Mesenteric fat pad (tissue), 1 donor: Measurements from ENCODE around the gene CEBPZ. TPM values are rescaled to one million over a fixed set of nuclear protein-coding genes. Genes with fewer than 3 reads are reported as not detected.
"Not testable (repeated sequence)": the region's sequence is repeated elsewhere in the genome, so short reads cannot be mapped to it uniquely, and the experiment has no call there.

Experiments used
- DNase-seq: peaks from one replicate; pipeline ENCODE4 v3.0.0-alpha.2; 2020; ENCODE audit warnings: low spot score
- total RNA-seq: library from RNA; stranded (reverse); fragmentation: NEBNext Ultra II Directional; extraction: Animal tissue kit (Norgen Biotek cat#: 25700); gene quantifications from one replicate; pipeline ENCODE4 v1.2.1, GENCODE V29; 2021
- donor health status: DM: yes; HTN: yes; CAD: no.

Gene CEBPZ
- total RNA-seq, 1 donor from 2014 or later: 45.6 TPM

DNA sequence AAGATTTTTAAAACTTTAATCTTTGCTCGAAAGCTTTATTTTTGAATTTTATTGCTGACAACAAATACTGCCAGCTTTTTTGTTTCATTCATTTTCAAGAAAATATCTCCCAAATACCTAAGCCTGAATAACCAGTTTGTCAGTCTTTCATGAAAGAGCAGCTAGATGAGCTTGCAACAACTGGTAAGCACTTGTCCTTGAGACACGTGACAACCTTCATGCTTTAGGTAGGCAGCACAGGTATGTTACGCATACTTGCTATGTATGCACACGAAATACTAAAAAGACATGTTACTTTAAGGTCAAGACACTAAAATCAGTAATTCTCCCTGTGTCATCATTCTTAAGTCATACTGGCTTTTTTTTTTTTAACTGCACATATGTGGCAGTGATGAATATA, 12.3 kb downstream of the CEBPZ start:
- no peak for DNase-seq

- no peak for DNase-seq
These were observed 16.1 kb downstream of the CEBPZ start for GRCh38 chr2:37215250-37215649.

GRCh38 chr2:37211939-37212338, 19.5 kb downstream of the CEBPZ start:
- DNase-seq: no peak

GRCh38 chr2:37211212-37211611, 20.2 kb downstream of the CEBPZ start:
- no peak for DNase-seq

- DNase-seq: not testable (repeated sequence)
These were observed 24.6 kb downstream of the CEBPZ start for GRCh38 chr2:37206760-37207159.

GRCh38 chr2:37205689-37206341, 25.6 kb downstream of the CEBPZ start:
- no peak for DNase-seq

- DNase-seq: not testable (repeated sequence)
These were observed 26.2 kb downstream of the CEBPZ start for GRCh38 chr2:37205071-37205661.

GRCh38 chr2:37203708-37204107, 27.7 kb downstream of the CEBPZ start:
- DNase-seq: no peak

- DNase-seq: no peak
These were observed 29.6 kb downstream of the CEBPZ start for GRCh38 chr2:37201766-37202165.

GRCh38 chr2:37201208-37201607, 30.2 kb downstream of the CEBPZ start:
- no peak for DNase-seq

DNA sequence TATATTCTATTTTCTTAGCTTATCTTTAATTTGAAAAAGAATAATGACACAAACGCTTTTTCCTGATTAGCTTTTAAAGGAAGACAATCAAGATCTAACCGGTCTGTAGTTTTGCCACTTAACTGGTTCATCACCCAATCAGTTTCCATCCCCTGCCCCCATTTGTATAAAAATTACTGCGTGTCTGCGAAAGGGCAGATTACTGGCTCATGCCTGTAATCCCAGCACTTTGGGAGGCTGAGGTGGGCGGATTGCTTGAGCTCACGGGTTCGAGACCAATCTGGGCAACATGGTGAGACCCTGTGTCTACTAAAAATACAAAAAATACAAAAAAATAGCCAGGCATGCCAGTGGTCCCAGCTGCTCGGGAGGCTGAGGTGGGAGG, 32.7 kb downstream of the CEBPZ start:
- no peak for DNase-seq

DNA sequence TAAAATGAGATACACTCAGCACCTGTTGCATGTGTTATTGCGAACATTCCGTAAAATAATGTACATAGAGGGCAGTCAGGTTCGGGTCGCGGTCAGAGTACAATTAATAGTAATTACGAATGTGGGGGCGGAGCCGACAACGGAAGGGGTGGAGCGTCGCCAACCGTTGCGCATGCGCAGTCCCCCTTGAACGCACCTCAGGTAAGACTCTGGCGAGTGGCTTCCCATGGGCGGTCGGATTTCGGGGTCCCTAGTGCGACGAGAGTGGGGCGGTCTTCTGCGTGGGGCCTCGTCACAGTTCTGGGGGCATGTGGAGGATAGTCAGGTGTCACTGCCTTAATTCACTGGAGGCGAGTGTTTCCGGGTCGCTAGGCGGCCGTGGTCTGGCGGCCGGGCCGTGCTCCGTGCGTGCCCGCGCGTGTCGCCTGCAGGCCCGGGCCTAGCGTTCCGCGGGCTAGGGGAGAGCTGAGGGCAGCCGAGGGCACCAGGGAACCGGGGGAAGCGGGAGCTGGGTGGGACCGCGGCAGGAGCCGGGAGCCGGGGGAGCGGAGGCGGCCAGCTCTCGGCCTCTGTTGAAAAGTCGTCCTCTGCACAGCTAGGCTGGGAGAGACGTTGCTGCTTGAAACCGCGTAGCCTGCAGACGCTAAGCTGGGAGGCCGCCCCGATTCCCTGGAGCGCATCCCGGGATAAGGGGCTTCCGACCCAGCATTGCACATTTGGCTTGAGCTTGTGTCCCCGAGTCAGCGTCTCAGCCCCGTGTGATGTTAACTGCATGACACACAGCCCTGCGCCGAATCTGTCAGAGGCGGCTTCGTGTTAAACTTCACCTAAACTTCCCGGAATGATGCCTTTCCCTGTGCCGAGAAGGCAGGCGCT, 34.8 kb downstream of the CEBPZ start, which contains the start of gene CEBPZOS:
Gene CEBPZOS, plus strand, starts transcription at position 177 of the 876 bp plus-strand sequence. CDS start 3,209 bp downstream, outside the sequence.
- DNase-seq: peak; percentile 95

DNA sequence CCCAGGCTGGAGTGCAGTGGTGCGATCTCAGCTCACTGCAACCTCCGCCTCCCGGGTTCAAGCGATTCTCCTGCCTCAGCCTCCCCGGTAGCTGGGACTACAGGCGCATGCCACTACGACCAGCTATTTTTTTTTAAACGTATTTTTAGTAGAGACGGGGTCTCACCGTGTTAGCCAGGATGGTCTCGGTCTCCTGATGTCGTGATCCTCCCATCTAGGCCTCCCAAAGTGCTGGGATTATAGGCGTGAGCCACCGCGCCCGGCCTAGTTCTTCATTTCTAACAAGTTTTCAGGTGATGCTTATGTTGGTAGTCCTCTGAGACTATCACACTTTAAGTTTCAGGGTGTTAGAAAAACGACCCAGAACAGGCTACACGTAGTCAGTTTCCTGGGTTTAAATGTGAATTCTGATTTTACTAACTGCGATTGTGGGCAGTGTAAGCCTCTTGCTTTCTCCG, 35.5 kb downstream of the CEBPZ start:
- not testable (repeated sequence) for DNase-seq

- no peak for DNase-seq
These were observed 38.8 kb downstream of the CEBPZ start for GRCh38 chr2:37192551-37192950.

DNA sequence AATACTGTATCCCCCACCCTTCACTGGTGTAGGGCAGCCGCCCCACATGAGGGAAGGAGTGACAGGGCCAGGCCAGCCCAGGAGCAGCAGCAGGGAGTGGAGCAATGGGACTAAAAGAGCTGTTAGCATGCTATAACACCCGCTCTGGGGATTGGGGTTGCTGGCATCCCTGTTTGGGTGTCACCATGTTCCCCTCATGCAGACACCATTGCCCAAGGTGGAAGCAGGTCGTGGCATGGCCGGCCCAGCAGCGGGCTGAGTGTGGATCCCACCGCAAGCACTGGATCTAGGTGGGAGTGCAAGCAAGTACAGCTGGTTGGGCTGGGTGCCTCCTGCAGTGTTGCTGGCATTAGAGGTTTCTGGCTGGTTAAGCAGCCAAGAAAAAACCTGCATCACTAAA, 39.6 kb downstream of the CEBPZ start:
- no peak for DNase-seq

GRCh38 chr2:37191253-37191652, 40.1 kb downstream of the CEBPZ start:
- no peak for DNase-seq

DNA sequence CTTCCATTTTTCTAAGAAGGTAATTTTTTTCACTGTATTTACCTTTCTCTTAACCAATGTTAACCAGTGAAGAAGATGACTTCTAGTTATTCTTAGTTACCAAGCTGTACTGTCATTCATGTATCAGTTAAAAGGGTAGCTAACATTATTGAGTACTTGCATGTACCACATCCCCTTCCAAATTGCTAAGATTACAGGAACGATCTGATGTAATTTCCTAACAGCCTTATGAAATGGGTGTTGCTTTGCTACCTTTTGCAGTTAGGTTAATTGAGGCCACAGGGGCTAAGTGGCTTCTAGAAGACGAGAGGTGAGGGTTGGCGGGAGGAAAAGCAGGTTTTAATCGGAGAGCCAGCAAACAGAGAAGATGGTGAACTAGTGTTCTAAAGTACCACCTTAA, 41.1 kb downstream of the CEBPZ start:
- DNase-seq: no peak

GRCh38 chr2:37189452-37190153, 41.8 kb downstream of the CEBPZ start:
- DNase-seq: no peak

DNA sequence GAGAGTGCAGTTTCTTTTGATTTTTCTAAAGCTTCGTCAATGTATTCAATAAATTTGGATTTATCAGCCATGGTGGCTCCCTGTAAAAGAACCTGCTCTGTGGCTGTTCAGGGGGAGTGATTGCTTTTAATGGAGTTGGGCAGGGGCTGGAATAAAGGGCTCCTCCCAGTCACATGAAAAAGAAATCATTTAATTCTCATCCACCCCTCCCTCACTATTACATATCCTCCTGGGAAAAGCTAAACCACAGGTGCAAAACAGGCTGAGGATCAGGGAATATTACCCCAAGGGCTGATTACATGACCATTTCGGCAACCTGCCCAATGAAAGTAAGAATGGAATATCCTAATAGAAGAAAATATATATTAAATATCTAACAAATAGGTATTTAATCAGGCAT, 42.8 kb downstream of the CEBPZ start, which contains the start of gene SULT6B1:
Gene SULT6B1, minus strand, starts transcription at position 101 of the 400 bp plus-strand sequence. Its CDS starts 30 bp downstream, at position 71.
- no peak for DNase-seq

GRCh38 chr2:37181726-37182684, 49.4 kb downstream of the CEBPZ start:
- no peak for DNase-seq
